ENCODE data around the gene SMYD3.

SMYD3 gene

DNA sequence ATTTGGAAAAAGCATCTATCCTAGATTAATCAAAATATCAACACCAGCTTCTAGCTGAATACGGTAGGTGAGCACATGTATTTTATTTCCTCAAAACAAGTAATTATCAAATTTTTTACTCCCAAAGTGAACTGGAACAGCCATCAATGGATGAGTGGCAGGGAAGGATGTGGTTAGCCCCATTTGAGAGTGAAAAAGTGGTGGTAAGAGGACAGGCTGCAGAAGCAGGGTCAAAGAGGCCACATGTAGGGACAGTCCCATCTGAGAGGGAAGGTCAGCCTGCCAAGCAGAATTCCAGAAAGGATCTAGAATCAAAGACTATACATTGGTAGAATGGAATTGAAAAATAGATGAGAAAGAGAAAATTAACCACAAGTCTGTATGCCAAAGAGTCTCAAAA is 163.8 kb downstream of the SMYD3 start:
- Histone ChIP-seq H4K91ac (ENCODE audit: low read length) (no peak overlapping the region), H3K36me3 (ENCODE audit: control insufficient read depth in 1 of 2, insufficient read depth in 2 of 2, low read depth in 1 of 2, low read length in 2 of 2) (peaks cover 4 to 7% of the 10 kb centered on the region in 2 experiments), H3K9me3 (ENCODE audit: control insufficient read depth, low read length) (peaks cover 13% of the 10 kb centered on the region)

DNA sequence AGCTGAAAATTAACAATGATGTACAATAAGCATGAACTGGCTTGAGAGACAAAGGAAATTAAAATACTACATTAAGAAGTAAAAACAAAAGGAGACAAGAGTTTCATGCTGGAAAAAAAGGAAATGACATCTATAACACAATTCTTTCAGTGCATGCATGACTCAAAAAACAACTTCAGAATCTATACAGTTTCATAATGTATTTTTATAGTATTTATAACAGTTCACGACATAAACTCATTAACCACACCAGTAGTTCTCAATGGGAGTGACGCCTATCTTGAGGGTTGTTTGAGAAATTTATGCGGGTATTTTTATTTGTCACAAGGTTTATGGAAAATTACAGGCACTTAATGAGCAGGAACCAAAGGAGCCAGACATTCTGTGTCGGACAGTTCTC is 168.5 kb downstream of the SMYD3 start:
- Histone ChIP-seq H3K36me3 (ENCODE audit: control insufficient read depth in 1 of 2, insufficient read depth in 2 of 2, low read depth in 1 of 2, low read length in 2 of 2) (peaks cover 3 to 7% of the 10 kb centered on the region in 2 experiments), H2BK5ac (ENCODE audit: low read depth, low read length, poor library complexity, severe bottlenecking) (no peak overlapping the region), H2BK120ac (ENCODE audit: low read depth, low read length) (no peak overlapping the region), H4K91ac (ENCODE audit: low read length) (no peak overlapping the region), H3K27me3 (ENCODE audit: control insufficient read depth in 1 of 2, insufficient read depth in 1 of 2, low read length in 2 of 2) (no peaks in the 10 kb centered on the region), H3K4me2 (ENCODE audit: low read length, poor library complexity, severe bottlenecking) (no peak overlapping the region), H3K4me1 (ENCODE audit: control insufficient read depth, insufficient read depth, low read depth, low read length) (no peaks in the 10 kb centered on the region), H3K9ac (ENCODE audit: low read length) (no peak overlapping the region), H3K4me3 (ENCODE audit: insufficient read depth in 1 of 2, low read depth in 1 of 2, low read length in 2 of 2) (no peak overlapping the region), H2AFZ (ENCODE audit: low read depth, low read length) (no peak overlapping the region), H3K23ac (ENCODE audit: low read length in 2 of 2) (no peak overlapping the region), H4K8ac (ENCODE audit: low read length) (no peak overlapping the region), H3K9me3 (ENCODE audit: control insufficient read depth, low read length) (no peaks in the 10 kb centered on the region), H3K14ac (ENCODE audit: low read length in 2 of 2) (no peak overlapping the region), H2BK15ac (ENCODE audit: low read depth, poor library complexity, severe bottlenecking) (no peak overlapping the region), H2AK5ac (ENCODE audit: low read length, severe bottlenecking) (no peak overlapping the region), H3K4ac (ENCODE audit: low read depth in 1 of 2, low read length in 2 of 2) (no peak overlapping the region), H3K27ac (ENCODE audit: low read length, poor library complexity, severe bottlenecking) (no peak overlapping the region), H3K79me1 (replicated peaks; ENCODE audit: low read length, poor library complexity, severe bottlenecking) (peaks cover 5% of the 10 kb centered on the region), H3K18ac (ENCODE audit: low read depth in 1 of 2, low read length in 2 of 2) (no peak overlapping the region), H2BK12ac (ENCODE audit: low read length in 2 of 2) (no peak overlapping the region)
- DNase-seq, result no peak
- 100% methylated on average over 4 of the region's 4 CpGs for WGBS

More for the DNA sequence above, 163.8 kb downstream of the SMYD3 start:
- Histone ChIP-seq H2BK120ac (ENCODE audit: low read depth, low read length) (no peak overlapping the region), H2BK15ac (ENCODE audit: low read depth, poor library complexity, severe bottlenecking) (no peak overlapping the region), H3K4me3 (ENCODE audit: insufficient read depth in 1 of 2, low read depth in 1 of 2, low read length in 2 of 2) (no peak overlapping the region), H3K79me1 (replicated peaks; ENCODE audit: low read length, poor library complexity, severe bottlenecking) (peaks cover 7% of the 10 kb centered on the region), H3K4ac (ENCODE audit: low read depth in 1 of 2, low read length in 2 of 2) (no peak overlapping the region), H4K8ac (ENCODE audit: low read length) (no peak overlapping the region), H3K14ac (ENCODE audit: low read length in 2 of 2) (no peak overlapping the region), H3K23ac (ENCODE audit: low read length in 2 of 2) (no peak overlapping the region), H3K4me2 (ENCODE audit: low read length, poor library complexity, severe bottlenecking) (no peak overlapping the region), H3K27ac (ENCODE audit: low read length, poor library complexity, severe bottlenecking) (no peak overlapping the region), H2AK5ac (ENCODE audit: low read length, severe bottlenecking) (no peak overlapping the region), H3K27me3 (ENCODE audit: control insufficient read depth in 1 of 2, insufficient read depth in 1 of 2, low read length in 2 of 2) (no peaks in the 10 kb centered on the region), H3K18ac (ENCODE audit: low read depth in 1 of 2, low read length in 2 of 2) (no peak overlapping the region), H2AFZ (ENCODE audit: low read depth, low read length) (no peak overlapping the region), H2BK5ac (ENCODE audit: low read depth, low read length, poor library complexity, severe bottlenecking) (no peak overlapping the region), H2BK12ac (ENCODE audit: low read length in 2 of 2) (no peak overlapping the region), H3K4me1 (ENCODE audit: control insufficient read depth, insufficient read depth, low read depth, low read length) (no peaks in the 10 kb centered on the region), H3K9ac (ENCODE audit: low read length) (no peak overlapping the region)
- WGBS, result no CpG with 5 or more reads among the region's 1 CpG
- DNase-seq, result no peak

DNA sequence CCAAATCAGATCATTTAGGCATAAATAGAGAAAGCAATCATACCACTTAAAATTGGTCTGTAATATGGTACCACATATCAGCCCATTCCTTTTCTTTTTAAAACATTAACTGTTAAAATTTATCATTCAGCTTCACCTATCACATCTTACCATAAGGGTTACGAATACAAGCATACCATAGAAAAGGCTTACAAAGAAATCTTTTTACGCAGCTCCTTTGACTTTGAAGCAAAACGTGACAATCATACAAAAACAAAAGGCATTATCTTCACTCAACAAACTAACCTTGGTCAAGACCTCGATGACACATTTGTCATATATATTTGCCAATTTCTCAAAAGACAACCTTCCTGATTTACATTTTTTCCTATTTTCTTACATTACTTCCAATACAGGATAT is 169.0 kb downstream of the SMYD3 start:
- WGBS, result 95% methylated on average over 4 of the region's 4 CpGs

DNA sequence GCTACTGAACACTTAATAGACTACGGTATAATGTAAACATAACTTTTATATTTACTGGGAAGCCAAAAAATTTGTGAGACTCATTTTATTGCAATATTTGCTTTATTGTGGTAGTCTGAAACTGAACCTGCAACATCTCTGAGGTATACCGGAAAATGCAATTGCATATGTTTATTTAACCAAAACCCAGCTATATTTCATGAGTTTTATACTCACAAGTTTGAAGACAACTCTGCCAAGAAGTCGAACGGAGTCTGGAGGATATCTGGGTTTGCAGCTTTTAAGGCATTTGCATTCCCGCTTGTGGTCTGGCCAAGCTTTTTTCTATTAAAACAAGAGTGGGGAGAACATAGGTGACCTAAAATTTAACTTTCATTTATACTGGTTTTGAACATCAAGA is 171.9 kb downstream of the SMYD3 start:
- Histone ChIP-seq H3K36me3 (ENCODE audit: control insufficient read depth in 1 of 2, insufficient read depth in 2 of 2, low read depth in 1 of 2, low read length in 2 of 2) (peaks cover 6 to 15% of the 10 kb centered on the region in 2 experiments), H2BK15ac (ENCODE audit: low read depth, poor library complexity, severe bottlenecking) (no peak overlapping the region), H3K18ac (ENCODE audit: low read depth in 1 of 2, low read length in 2 of 2) (no peak overlapping the region), H3K79me1 (replicated peaks; ENCODE audit: low read length, poor library complexity, severe bottlenecking) (peaks cover 8% of the 10 kb centered on the region), H3K4me3 (ENCODE audit: insufficient read depth in 1 of 2, low read depth in 1 of 2, low read length in 2 of 2) (no peak overlapping the region), H4K91ac (ENCODE audit: low read length) (no peak overlapping the region), H2AFZ (ENCODE audit: low read depth, low read length) (no peak overlapping the region), H3K9me3 (ENCODE audit: control insufficient read depth, low read length) (no peaks in the 10 kb centered on the region), H4K8ac (ENCODE audit: low read length) (no peak overlapping the region), H2BK5ac (ENCODE audit: low read depth, low read length, poor library complexity, severe bottlenecking) (no peak overlapping the region), H3K4me2 (ENCODE audit: low read length, poor library complexity, severe bottlenecking) (no peak overlapping the region), H3K14ac (ENCODE audit: low read length in 2 of 2) (no peak overlapping the region), H3K23ac (ENCODE audit: low read length in 2 of 2) (no peak overlapping the region), H3K4ac (ENCODE audit: low read depth in 1 of 2, low read length in 2 of 2) (no peak overlapping the region), H3K27me3 (ENCODE audit: control insufficient read depth in 1 of 2, insufficient read depth in 1 of 2, low read length in 2 of 2) (no peaks in the 10 kb centered on the region), H3K27ac (ENCODE audit: low read length, poor library complexity, severe bottlenecking) (no peak overlapping the region), H2AK5ac (ENCODE audit: low read length, severe bottlenecking) (no peak overlapping the region), H3K9ac (ENCODE audit: low read length) (no peak overlapping the region), H2BK120ac (ENCODE audit: low read depth, low read length) (no peak overlapping the region), H3K4me1 (ENCODE audit: control insufficient read depth, insufficient read depth, low read depth, low read length) (no peaks in the 10 kb centered on the region), H2BK12ac (ENCODE audit: low read length in 2 of 2) (no peak overlapping the region)
- DNase-seq, result no peak
- WGBS, result 100% methylated on average over 3 of the region's 5 CpGs

More for the DNA sequence above, 169.0 kb downstream of the SMYD3 start:
- H3K27ac ChIP-seq (ENCODE audit: low read length, poor library complexity, severe bottlenecking), result no peak overlapping the region
- H2BK5ac ChIP-seq (ENCODE audit: low read depth, low read length, poor library complexity, severe bottlenecking), result no peak overlapping the region
- no peaks in the 10 kb centered on the region for H3K27me3 ChIP-seq (ENCODE audit: control insufficient read depth in 1 of 2, insufficient read depth in 1 of 2, low read length in 2 of 2)
- H3K4me3 ChIP-seq (ENCODE audit: insufficient read depth in 1 of 2, low read depth in 1 of 2, low read length in 2 of 2), result no peak overlapping the region
- H4K8ac ChIP-seq (ENCODE audit: low read length), result no peak overlapping the region
- H3K9me3 ChIP-seq (ENCODE audit: control insufficient read depth, low read length), result no peaks in the 10 kb centered on the region
- H3K4ac ChIP-seq (ENCODE audit: low read depth in 1 of 2, low read length in 2 of 2), result no peak overlapping the region
- no peak overlapping the region for H4K91ac ChIP-seq (ENCODE audit: low read length)
- H2BK15ac ChIP-seq (ENCODE audit: low read depth, poor library complexity, severe bottlenecking), result no peak overlapping the region
- no peak overlapping the region for H3K9ac ChIP-seq (ENCODE audit: low read length)
- H3K18ac ChIP-seq (ENCODE audit: low read depth in 1 of 2, low read length in 2 of 2), result no peak overlapping the region
- peaks cover 5% of the 10 kb centered on the region for H3K79me1 ChIP-seq (replicated peaks; ENCODE audit: low read length, poor library complexity, severe bottlenecking)
- no peak overlapping the region for H3K14ac ChIP-seq (ENCODE audit: low read length in 2 of 2)
- no peak overlapping the region for H2BK12ac ChIP-seq (ENCODE audit: low read length in 2 of 2)
- H3K4me1 ChIP-seq (ENCODE audit: control insufficient read depth, insufficient read depth, low read depth, low read length), result no peaks in the 10 kb centered on the region
- no peak overlapping the region for H2BK120ac ChIP-seq (ENCODE audit: low read depth, low read length)
- H3K4me2 ChIP-seq (ENCODE audit: low read length, poor library complexity, severe bottlenecking), result no peak overlapping the region
- no peak overlapping the region for H2AFZ ChIP-seq (ENCODE audit: low read depth, low read length)
- H3K23ac ChIP-seq (ENCODE audit: low read length in 2 of 2), result no peak overlapping the region
- peaks cover 3 to 9% of the 10 kb centered on the region in 2 experiments for H3K36me3 ChIP-seq (ENCODE audit: control insufficient read depth in 1 of 2, insufficient read depth in 2 of 2, low read depth in 1 of 2, low read length in 2 of 2)
- DNase-seq, result no peak
- H2AK5ac ChIP-seq (ENCODE audit: low read length, severe bottlenecking), result no peak overlapping the region
